ENCODE measurements around the gene VIM. TPM values are rescaled to one million over a fixed set of nuclear protein-coding genes. Genes with fewer than 3 reads are reported as not detected.

The VIM gene
- total RNA-seq, 6 donors from 2014 or later, result 999 to 2,711 (median 1,731) TPM

DNA sequence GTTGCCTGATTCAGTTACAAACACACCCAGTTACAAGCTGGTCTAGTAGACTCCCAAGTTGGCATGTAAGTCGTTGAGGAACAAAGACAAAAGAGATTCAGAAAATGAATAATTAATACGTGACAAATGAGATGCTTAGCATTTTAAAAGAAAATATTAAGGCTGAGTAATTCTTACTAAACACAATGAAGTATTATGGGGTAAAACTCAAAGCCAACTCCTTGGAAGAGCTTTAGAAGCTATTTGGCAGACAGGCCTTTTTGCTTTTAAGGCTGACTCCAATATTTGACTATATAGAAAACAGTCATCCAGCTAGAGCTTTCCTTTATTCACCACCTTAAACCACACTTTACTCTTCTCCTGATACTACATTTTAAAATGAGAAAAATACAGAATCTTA, 32.0 kb upstream of the VIM start:
- no peak for DNase-seq
- no peak overlapping the region for H3K27ac ChIP-seq
- no peaks in the 10 kb centered on the region for H3K9me3 ChIP-seq
- 65 to 78% methylated on average over 2 of the region's 2 CpGs for WGBS, 2 donors
- H3K27me3 ChIP-seq, result no peaks in the 10 kb centered on the region
- ATAC-seq (ENCODE audit: low FRiP score in 2 of 2), result no peak
- peaks cover 4 to 13% (median 9%) of the 10 kb centered on the region in 4 donors for H3K4me1 ChIP-seq
- no peak for TF ChIP-seq POLR2A (IDR thresholded peaks at IDR 0.05)
- TF ChIP-seq, protein P1, sequence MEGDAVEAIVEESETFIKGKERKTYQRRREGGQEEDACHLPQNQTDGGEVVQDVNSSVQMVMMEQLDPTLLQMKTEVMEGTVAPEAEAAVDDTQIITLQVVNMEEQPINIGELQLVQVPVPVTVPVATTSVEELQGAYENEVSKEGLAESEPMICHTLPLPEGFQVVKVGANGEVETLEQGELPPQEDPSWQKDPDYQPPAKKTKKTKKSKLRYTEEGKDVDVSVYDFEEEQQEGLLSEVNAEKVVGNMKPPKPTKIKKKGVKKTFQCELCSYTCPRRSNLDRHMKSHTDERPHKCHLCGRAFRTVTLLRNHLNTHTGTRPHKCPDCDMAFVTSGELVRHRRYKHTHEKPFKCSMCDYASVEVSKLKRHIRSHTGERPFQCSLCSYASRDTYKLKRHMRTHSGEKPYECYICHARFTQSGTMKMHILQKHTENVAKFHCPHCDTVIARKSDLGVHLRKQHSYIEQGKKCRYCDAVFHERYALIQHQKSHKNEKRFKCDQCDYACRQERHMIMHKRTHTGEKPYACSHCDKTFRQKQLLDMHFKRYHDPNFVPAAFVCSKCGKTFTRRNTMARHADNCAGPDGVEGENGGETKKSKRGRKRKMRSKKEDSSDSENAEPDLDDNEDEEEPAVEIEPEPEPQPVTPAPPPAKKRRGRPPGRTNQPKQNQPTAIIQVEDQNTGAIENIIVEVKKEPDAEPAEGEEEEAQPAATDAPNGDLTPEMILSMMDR (IDR thresholded peaks at IDR 0.05), result no peak
- no peak for TF ChIP-seq POLR2AphosphoS5 (IDR thresholded peaks at IDR 0.05)
- TF ChIP-seq EP300 (IDR thresholded peaks at IDR 0.05), result no peak
- no peak overlapping the region for H3K4me3 ChIP-seq
- H3K36me3 ChIP-seq, result no peaks in the 10 kb centered on the region

DNA sequence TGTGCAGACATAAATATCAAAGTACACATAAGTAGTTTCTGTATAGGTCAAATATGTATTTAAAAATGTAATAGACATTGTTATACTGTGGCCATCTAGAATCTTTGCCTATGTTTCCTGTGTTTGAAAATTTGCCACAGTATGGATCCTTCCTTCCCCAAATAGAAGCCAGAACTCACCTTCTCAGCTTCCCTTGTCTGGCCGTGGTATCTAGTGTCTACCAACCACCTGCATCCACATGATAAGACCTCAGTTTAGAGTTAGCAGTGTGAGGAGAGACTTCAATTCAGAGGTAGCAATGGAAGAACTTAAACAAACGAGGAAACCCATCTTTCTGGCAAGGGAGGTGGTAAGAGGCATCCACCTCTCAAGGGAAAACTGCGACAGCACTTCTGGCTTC, 31.5 kb upstream of the VIM start:
- Histone ChIP-seq H3K9me3 (no peaks in the 10 kb centered on the region), H3K36me3 (no peaks in the 10 kb centered on the region), H3K4me1 (peaks cover 4 to 13% (median 9%) of the 10 kb centered on the region in 4 donors), H3K27me3 (no peaks in the 10 kb centered on the region), H3K27ac (no peak overlapping the region), H3K4me3 (no peak overlapping the region)
- TF ChIP-seq POLR2AphosphoS5 (IDR thresholded peaks at IDR 0.05), result no peak
- TF ChIP-seq, protein P1 (IDR thresholded peaks at IDR 0.05), result no peak
- no peak for TF ChIP-seq POLR2A (IDR thresholded peaks at IDR 0.05)
- ATAC-seq (ENCODE audit: low FRiP score in 2 of 2) (no peak), DNase-seq (no peak)
- 58 to 73% methylated on average over 3 of the region's 3 CpGs for WGBS, 2 donors

DNA sequence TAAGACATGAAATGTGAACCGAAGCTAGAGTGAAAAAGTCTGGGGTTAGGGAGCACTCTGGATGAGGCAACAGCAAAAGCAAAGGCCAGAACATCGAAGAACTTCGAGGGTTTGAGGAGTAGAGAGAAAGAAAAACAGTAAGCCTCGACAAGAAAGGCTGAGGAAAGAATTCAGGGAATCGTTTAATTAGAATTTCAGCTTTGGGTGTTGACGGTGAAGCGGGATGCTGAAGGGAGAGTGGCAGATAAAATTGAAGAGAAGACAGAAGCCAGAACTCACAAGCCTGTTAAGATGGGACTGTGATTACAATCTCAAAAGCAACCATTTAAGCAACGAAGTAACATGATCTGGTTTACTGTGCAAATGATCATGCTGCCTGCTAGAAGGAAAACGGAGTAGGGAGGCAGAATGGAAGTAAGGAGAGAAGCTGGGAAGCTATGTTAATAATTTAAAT, 28.7 kb upstream of the VIM start:
- DNase-seq, result no peak
- Histone ChIP-seq H3K9me3 (no peaks in the 10 kb centered on the region), H3K36me3 (no peaks in the 10 kb centered on the region), H3K4me1 (peaks cover 7 to 18% (median 12%) of the 10 kb centered on the region in 4 donors), H3K27me3 (no peaks in the 10 kb centered on the region), H3K4me3 (peak overlapping the region in 2 of 4 donors; percentile 73 to 78), H3K27ac (peak overlapping the region; percentile 92 to 96 (median 93))
- ATAC-seq (ENCODE audit: low FRiP score in 2 of 2), result no peak
- TF ChIP-seq POLR2A (IDR thresholded peaks at IDR 0.05), result no peak
- TF ChIP-seq EP300 (IDR thresholded peaks at IDR 0.05), result no peak
- TF ChIP-seq, protein P1 (IDR thresholded peaks at IDR 0.05), result no peak
- TF ChIP-seq POLR2AphosphoS5 (IDR thresholded peaks at IDR 0.05), result no peak
- 36 to 39% methylated on average over 9 of the region's 9 CpGs for WGBS, 2 donors

DNA sequence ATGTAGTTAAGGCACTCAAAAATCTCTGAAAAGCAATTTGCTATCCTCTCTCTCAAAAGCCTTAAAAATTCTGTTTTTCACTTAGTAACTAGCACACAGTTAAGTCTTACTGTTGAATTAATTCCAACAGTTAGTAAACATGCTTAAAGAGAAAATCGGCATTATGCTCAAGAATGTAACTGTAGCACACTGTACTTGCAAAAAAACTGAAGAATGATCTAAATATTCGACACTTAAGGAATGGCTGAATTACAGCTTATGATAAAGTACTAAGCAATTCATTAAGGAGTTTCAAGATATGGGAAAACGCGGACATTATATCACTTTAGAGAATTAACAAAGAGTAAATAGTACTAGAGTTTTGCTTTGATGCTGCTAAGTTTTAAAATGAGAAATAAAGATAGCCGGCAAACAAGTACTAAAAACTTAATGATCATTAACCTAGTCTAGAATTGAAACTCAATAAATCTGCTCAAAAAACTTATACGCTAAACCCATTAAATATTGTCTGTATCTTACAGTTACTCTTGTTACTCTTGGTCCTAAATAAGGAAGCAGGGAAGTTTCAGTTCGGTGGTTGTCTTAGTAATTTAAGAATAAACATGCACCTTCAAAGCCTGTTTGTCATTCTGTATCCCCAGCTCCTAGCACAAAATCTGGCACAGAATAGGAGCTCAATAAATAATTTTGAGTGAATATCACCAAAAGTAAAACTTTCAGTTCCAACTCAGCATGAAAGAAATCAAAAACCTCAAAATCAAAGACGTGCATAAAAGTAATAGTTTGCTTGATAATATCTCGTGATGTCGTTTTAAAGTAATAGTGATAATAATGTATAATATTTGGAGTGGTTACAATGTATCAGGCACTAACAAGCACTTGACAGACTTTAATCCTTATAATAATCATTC, 27.8 kb upstream of the VIM start:
- ATAC-seq (ENCODE audit: low FRiP score in 2 of 2) (peak in 1 of 2 donors; percentile 52), DNase-seq (no peak)
- no peak for TF ChIP-seq POLR2AphosphoS5 (IDR thresholded peaks at IDR 0.05)
- TF ChIP-seq POLR2A (IDR thresholded peaks at IDR 0.05), result no peak
- TF ChIP-seq, protein P1 (IDR thresholded peaks at IDR 0.05), result no peak
- no peak for TF ChIP-seq EP300 (IDR thresholded peaks at IDR 0.05)
- Histone ChIP-seq H3K4me3 (peak overlapping the region in 3 of 4 donors; percentile 61 to 78 (median 73)), H3K27ac (peak overlapping the region; percentile 92 to 96 (median 93)), H3K9me3 (no peaks in the 10 kb centered on the region), H3K36me3 (no peaks in the 10 kb centered on the region), H3K27me3 (no peaks in the 10 kb centered on the region), H3K4me1 (peaks cover 7 to 18% (median 12%) of the 10 kb centered on the region in 4 donors)
- WGBS, 2 donors, result 11 to 12% methylated on average over 10 of the region's 10 CpGs

All from upper lobe of left lung (tissue), 6 donors.